ENCODE data around the gene CCDC121. TPM values are rescaled to one million over a fixed set of nuclear protein-coding genes. Genes with fewer than 3 reads are reported as not detected.

CCDC121 gene
- 1 to 10 TPM in 3 of 5 donors, under 1 TPM in 2; 0.49 to 1.4 (median 1.2) TPM for total RNA-seq
- total RNA-seq (2013) = 2.3 TPM
- 0.05 to 3.1 (median 0.74) reads per million in 29 experiments for total RNA-seq

DNA sequence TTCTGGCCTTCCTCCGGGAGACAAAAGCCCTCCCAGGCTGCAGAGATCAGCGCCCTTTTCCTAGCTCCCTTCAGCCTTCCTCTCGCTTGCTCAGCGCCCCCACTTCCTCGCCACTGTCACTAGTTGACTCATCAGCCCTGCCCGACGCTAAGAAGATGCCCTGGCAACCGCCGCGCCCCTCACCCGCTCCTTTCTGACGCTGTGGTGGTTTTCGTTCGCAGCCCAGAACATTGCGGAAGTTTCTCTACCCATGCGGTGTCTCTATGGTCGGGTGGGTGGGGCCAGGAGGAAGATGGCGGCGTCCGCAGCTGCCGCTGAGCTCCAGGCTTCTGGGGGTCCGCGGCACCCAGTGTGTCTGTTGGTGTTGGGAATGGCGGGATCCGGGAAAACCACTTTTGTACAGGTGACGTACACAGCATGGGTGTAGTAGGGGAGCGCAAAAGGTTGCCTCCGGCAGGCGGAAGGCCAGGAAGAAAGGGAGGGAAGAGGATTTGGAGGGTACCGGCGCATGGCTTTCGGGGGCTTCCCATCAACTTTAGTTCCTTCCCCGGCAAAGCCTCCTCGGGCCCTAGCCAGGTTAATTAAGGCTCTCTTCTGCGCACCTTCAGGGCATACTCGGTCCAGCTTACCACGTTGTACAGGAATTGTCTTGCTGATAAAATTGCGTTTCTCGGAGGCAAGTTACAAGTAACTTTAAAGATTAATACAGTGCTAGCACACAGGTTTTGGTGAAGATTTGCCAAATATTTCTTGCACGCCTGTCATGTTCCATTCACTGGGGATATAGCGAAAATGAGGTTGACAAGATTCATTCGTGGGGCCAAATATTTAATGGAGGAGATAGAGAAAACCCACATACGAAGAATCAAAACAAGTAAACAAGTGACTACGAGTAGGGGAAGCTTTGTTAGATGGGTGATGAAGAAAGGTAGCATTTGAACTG is at the start of gene CCDC121, which contains the start of gene GPN1:
TSS of gene CCDC121 (minus strand) at position 246 of the 943 bp plus-strand sequence. CDS start 1,213 bp downstream, outside the sequence.
TSS of gene GPN1 (plus strand) at position 284 of the 943 bp plus-strand sequence. CDS start at position 293, 9 bp downstream.
- peaks cover 7 to 40% (median 30%) of the 10 kb centered on the region in 3 donors for H3K4me1 Mint-ChIP-seq
- 1% methylated on average over 41 of the region's 44 CpGs for WGBS (ENCODE audit: insufficient coverage)
- DNase-seq = peak; percentile 82 to 97 (median 94)
- CTCF ChIA-PET = interaction anchor here in 1 of 2 donors (0.6 to 1.3 kb wide), 3 partner anchors 43 to 55 kb away, joined by 3 to 7 read pairs (median 4); no protein-coding TSS in a partner anchor
- POLR2A ChIA-PET = interaction anchor here (0.5 to 1.4 kb wide), 8 partner anchors 18 to 1679 kb away, joined by 3 to 5 read pairs (median 4); partner anchors contain the start of genes SLC4A1AP (in 1 of the 2) and SUPT7L (in 1 of the 2)
- peak; percentile 100 for ATAC-seq (replicated peaks in 1 of 4)
- H3K4me1 ChIP-seq (ENCODE audit: control insufficient read depth in 1 of 2, extremely low read depth in 1 of 2, insufficient read depth in 2 of 2, low read length in 2 of 2) = peaks cover 12 to 22% of the 10 kb centered on the region in 2 experiments
- H3K36me3 Mint-ChIP-seq = peaks cover 35% of the 10 kb centered on the region
- no peaks in the 10 kb centered on the region for H3K9me3 ChIP-seq
- no peaks in the 10 kb centered on the region for H3K27me3 Mint-ChIP-seq
- H3K27ac ChIP-seq (ENCODE audit: low read length) = peak within 1 kb of the TSS; percentile 80
- H3K9me3 Mint-ChIP-seq = no peaks in the 10 kb centered on the region
- peak within 1 kb of the TSS in 1 of 2 donors; percentile 28 for H3K27ac Mint-ChIP-seq
- H3K4me3 Mint-ChIP-seq = no peak within 1 kb of the TSS
- H3K36me3 ChIP-seq (ENCODE audit: control insufficient read depth in 2 of 2, extremely low read depth in 1 of 2, insufficient read depth in 1 of 2, low read length in 1 of 2) = peaks cover 5 to 38% of the 10 kb centered on the region in 2 donors
- peak within 1 kb of the TSS; percentile 91 to 98 for H3K4me3 ChIP-seq (ENCODE audit: control insufficient read depth in 1 of 2, extremely low read depth in 1 of 2, low read length in 1 of 2)
- H3K27me3 ChIP-seq (replicated peaks in 1 of 2; ENCODE audit: control insufficient read depth in 2 of 2, extremely low read depth in 1 of 2, insufficient read depth in 2 of 2, low read length in 1 of 2) = no peaks in the 10 kb centered on the region

DNA sequence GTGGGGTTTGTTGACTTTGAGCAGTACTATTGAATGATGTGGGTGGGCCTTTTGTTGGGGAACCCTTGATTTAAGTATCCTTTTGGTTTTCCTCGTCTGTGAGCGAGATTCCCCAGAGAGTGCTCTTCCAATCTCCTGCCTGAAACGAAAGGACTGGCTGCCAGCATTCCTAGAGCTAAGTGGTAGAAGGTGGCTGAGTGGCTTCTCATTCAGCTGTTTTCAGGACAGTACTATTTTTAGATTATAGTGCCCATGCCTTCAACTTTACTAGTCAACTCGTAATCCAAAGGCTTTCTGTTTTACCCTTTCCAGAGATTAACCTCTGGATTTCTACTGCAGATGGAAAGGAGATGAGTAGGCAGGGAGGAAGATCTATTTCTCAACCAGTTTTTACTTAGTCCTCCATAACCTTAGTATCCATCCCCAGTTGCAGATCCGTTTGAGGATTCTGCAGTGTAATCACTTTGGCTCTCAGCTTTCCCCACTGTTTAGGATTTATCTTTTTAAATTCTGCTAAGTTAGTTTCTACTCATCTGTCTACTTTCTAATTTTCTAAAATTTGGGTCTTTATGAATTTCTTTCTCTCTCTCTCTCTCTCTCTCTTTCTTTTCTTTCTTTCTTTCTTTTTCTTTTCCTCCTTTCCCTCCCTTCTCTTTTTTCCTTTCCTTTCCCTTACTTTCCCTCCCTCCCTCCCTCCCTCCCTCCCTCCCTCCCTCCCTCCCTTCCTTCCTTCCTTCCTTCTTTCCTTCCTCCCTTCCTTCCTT is 44.1 kb upstream of the CCDC121 start:
- Mint-ChIP-seq H3K4me1 (peaks cover 9 to 20% (median 10%) of the 10 kb centered on the region in 3 donors), H3K9me3 (no peaks in the 10 kb centered on the region), H3K4me3 (no peak overlapping the region), H3K27me3 (no peaks in the 10 kb centered on the region), H3K36me3 (peaks cover 53% of the 10 kb centered on the region), H3K27ac (no peak overlapping the region)
- Histone ChIP-seq H3K27me3 (replicated peaks in 1 of 2; ENCODE audit: control insufficient read depth in 2 of 2, extremely low read depth in 1 of 2, insufficient read depth in 2 of 2, low read length in 1 of 2) (no peaks in the 10 kb centered on the region), H3K27ac (ENCODE audit: low read length) (no peak overlapping the region), H3K4me3 (ENCODE audit: control insufficient read depth in 1 of 2, extremely low read depth in 1 of 2, low read length in 1 of 2) (no peak overlapping the region), H3K4me1 (ENCODE audit: control insufficient read depth in 1 of 2, extremely low read depth in 1 of 2, insufficient read depth in 2 of 2, low read length in 2 of 2) (no peaks in the 10 kb centered on the region), H3K36me3 (ENCODE audit: control insufficient read depth in 2 of 2, extremely low read depth in 1 of 2, insufficient read depth in 1 of 2, low read length in 1 of 2) (peaks cover 0 to 61% of the 10 kb centered on the region in 2 donors), H3K9me3 (no peaks in the 10 kb centered on the region)
- no peak for DNase-seq
- CTCF ChIA-PET = interaction anchor here in 1 of 2 donors (0.6 kb wide), 2 partner anchors 10 to 116 kb away, joined by 3 to 6 read pairs; no protein-coding TSS in a partner anchor
- ATAC-seq (replicated peaks in 1 of 4) = no peak
- WGBS (ENCODE audit: insufficient coverage) = no CpG with 5 or more reads among the region's 5 CpGs
- POLR2A ChIA-PET = interaction anchor here (0.6 to 0.7 kb wide), 2 partner anchors 15 to 20 kb away, joined by 3 to 6 read pairs; no protein-coding TSS in a partner anchor

DNA sequence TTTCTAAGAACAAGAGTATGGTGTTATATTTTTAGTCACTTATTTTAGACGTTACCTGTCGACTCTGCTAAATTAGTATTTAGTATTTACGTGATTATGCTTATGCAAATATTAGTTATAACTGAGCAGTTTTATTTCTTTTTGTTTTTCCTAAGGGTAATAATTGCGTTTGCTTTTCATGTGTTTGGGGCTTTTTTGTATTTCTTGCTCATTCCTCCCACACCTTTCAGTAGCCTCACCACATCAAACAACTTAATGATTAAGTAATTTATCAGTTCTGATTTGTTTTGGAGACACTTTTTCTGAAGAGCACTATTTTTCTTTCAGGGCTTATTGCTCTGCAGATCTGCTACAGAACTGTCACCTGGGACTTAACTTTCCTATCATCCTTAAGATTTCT is 42.4 kb upstream of the CCDC121 start:
- no peak overlapping the region for H3K27ac Mint-ChIP-seq
- no peak overlapping the region for H3K27ac ChIP-seq (ENCODE audit: low read length)
- peaks cover 11 to 20% (median 18%) of the 10 kb centered on the region in 3 donors for H3K4me1 Mint-ChIP-seq
- H3K9me3 Mint-ChIP-seq = no peaks in the 10 kb centered on the region
- peaks cover 54% of the 10 kb centered on the region for H3K36me3 Mint-ChIP-seq
- H3K36me3 ChIP-seq (ENCODE audit: control insufficient read depth in 2 of 2, extremely low read depth in 1 of 2, insufficient read depth in 1 of 2, low read length in 1 of 2) = peaks cover 0 to 60% of the 10 kb centered on the region in 2 donors
- no peak overlapping the region for H3K4me3 ChIP-seq (ENCODE audit: control insufficient read depth in 1 of 2, extremely low read depth in 1 of 2, low read length in 1 of 2)
- H3K27me3 Mint-ChIP-seq = no peaks in the 10 kb centered on the region
- H3K4me3 Mint-ChIP-seq = no peak overlapping the region
- H3K27me3 ChIP-seq (replicated peaks in 1 of 2; ENCODE audit: control insufficient read depth in 2 of 2, extremely low read depth in 1 of 2, insufficient read depth in 2 of 2, low read length in 1 of 2) = no peaks in the 10 kb centered on the region
- no peaks in the 10 kb centered on the region for H3K9me3 ChIP-seq
- no peaks in the 10 kb centered on the region for H3K4me1 ChIP-seq (ENCODE audit: control insufficient read depth in 1 of 2, extremely low read depth in 1 of 2, insufficient read depth in 2 of 2, low read length in 2 of 2)
- 95% methylated on average over 3 of the region's 4 CpGs for WGBS (ENCODE audit: insufficient coverage)
- no peak for DNase-seq
- ChIA-PET CTCF (interaction anchor here in 1 of 2 donors (1.4 kb wide), 1 partner anchor 12 kb away, joined by 4 read pairs; no protein-coding TSS in a partner anchor), POLR2A (interaction anchor here (0.7 kb wide), 2 partner anchors 16 to 43 kb away, joined by 4 to 5 read pairs; partner anchors contain the start of genes CCDC121 (in 1 of the 2) and GPN1 (in 1 of the 2))
- no peak for ATAC-seq (replicated peaks in 1 of 4)

DNA sequence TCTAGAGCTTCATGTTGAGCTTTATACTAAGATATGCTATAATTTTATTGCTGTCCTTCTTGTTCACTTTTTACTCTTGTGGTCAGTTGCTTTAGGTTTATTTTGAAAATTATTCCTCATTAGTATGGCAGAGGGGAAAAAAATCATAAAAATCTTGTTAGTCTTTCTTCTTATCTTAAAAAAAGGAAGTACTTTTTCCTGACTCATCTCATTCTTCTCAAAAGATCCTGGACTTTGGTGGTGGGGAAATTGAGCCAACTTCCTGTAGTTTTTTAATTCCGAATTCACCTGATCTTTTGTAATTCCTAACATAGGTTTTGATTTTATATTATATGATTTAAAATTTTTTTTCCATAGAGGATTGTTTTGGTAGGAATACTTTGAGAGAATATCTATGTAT is 38.6 kb upstream of the CCDC121 start:
- no peaks in the 10 kb centered on the region for H3K27me3 ChIP-seq (replicated peaks in 1 of 2; ENCODE audit: control insufficient read depth in 2 of 2, extremely low read depth in 1 of 2, insufficient read depth in 2 of 2, low read length in 1 of 2)
- H3K27me3 Mint-ChIP-seq = peaks cover 0 to 2% of the 10 kb centered on the region in 2 donors
- peaks cover 37 to 45% (median 40%) of the 10 kb centered on the region in 3 donors for H3K4me1 Mint-ChIP-seq
- H3K9me3 ChIP-seq = no peaks in the 10 kb centered on the region
- no peak for ATAC-seq (replicated peaks in 1 of 4)
- WGBS (ENCODE audit: insufficient coverage) = no CpG with 5 or more reads among the region's 1 CpG
- no peak overlapping the region for H3K4me3 Mint-ChIP-seq
- H3K36me3 Mint-ChIP-seq = peaks cover 37% of the 10 kb centered on the region
- H3K4me3 ChIP-seq (ENCODE audit: control insufficient read depth in 1 of 2, extremely low read depth in 1 of 2, low read length in 1 of 2) = no peak overlapping the region
- peaks cover 8 to 20% of the 10 kb centered on the region in 2 experiments for H3K4me1 ChIP-seq (ENCODE audit: control insufficient read depth in 1 of 2, extremely low read depth in 1 of 2, insufficient read depth in 2 of 2, low read length in 2 of 2)
- DNase-seq = no peak
- POLR2A ChIA-PET = interaction anchor here (0.6 to 2.0 kb wide), 3 partner anchors 9 to 28 kb away, joined by 3 to 4 read pairs (median 4); no protein-coding TSS in a partner anchor
- CTCF ChIA-PET = interaction anchor here in 1 of 2 donors (3.7 kb wide), 1 partner anchor 16 kb away, joined by 23 read pairs; no protein-coding TSS in a partner anchor
- H3K9me3 Mint-ChIP-seq = no peaks in the 10 kb centered on the region
- H3K27ac ChIP-seq (ENCODE audit: low read length) = no peak overlapping the region
- H3K36me3 ChIP-seq (ENCODE audit: control insufficient read depth in 2 of 2, extremely low read depth in 1 of 2, insufficient read depth in 1 of 2, low read length in 1 of 2) = peaks cover 0 to 36% of the 10 kb centered on the region in 2 donors
- no peak overlapping the region for H3K27ac Mint-ChIP-seq

DNA sequence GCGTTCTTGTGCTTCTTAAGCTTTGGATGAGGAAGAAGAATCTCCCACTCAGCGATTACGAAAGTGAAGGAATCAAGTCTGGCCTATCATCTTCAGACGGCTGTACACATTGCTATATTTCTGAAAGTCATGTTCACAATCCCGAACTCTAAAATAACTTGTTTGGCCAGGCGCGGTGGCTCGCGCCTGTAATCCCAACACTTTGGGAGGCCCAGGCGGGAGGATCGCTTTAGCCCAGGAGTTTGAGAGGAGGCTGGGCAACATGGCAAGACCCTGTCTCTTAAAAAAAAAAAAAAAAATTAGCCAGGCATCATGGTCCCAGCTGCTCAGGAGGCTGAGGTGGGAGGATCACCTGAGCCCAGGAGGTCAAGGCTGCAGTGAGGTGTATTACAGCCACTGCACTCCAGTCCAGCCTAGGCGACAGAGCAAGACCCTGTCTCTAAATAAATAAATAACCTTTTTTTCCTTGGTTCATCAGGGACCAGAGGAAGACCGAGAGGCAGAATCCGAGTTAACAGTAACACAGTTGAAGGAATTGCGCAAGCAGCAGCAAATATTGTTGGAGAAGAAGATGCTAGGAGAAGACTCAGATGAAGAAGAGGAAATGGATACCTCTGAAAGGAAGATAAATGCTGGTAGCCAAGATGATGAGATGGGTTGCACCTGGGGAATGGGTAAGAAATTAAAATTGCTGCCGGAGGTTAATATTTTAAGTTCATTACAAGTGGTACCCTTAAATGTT is 36.0 kb upstream of the CCDC121 start:
- Histone ChIP-seq H3K27me3 (replicated peaks in 1 of 2; ENCODE audit: control insufficient read depth in 2 of 2, extremely low read depth in 1 of 2, insufficient read depth in 2 of 2, low read length in 1 of 2) (no peaks in the 10 kb centered on the region), H3K9me3 (no peaks in the 10 kb centered on the region), H3K27ac (ENCODE audit: low read length) (no peak overlapping the region), H3K36me3 (ENCODE audit: control insufficient read depth in 2 of 2, extremely low read depth in 1 of 2, insufficient read depth in 1 of 2, low read length in 1 of 2) (peaks cover 5 to 43% of the 10 kb centered on the region in 2 donors), H3K4me1 (ENCODE audit: control insufficient read depth in 1 of 2, extremely low read depth in 1 of 2, insufficient read depth in 2 of 2, low read length in 2 of 2) (peaks cover 13 to 22% of the 10 kb centered on the region in 2 experiments), H3K4me3 (ENCODE audit: control insufficient read depth in 1 of 2, extremely low read depth in 1 of 2, low read length in 1 of 2) (peak overlapping the region; percentile 87 to 99)
- WGBS (ENCODE audit: insufficient coverage) = 97% methylated on average over 12 of the region's 16 CpGs
- DNase-seq (no peak), ATAC-seq (replicated peaks in 1 of 4) (no peak)
- H3K4me1 Mint-ChIP-seq = peaks cover 43 to 52% (median 48%) of the 10 kb centered on the region in 3 donors
- peak overlapping the region in 1 of 2 donors; percentile 100 for H3K27ac Mint-ChIP-seq
- H3K36me3 Mint-ChIP-seq = peaks cover 39% of the 10 kb centered on the region
- H3K27me3 Mint-ChIP-seq = peaks cover 0 to 2% of the 10 kb centered on the region in 2 donors
- peak overlapping the region; percentile 93 to 100 (median 98) for H3K4me3 Mint-ChIP-seq
- ChIA-PET POLR2A (no interaction called here), CTCF (interaction anchor here in 1 of 2 donors (0.7 to 2.0 kb wide), 3 partner anchors 18 to 1231 kb away, joined by 3 to 20 read pairs (median 5); no protein-coding TSS in a partner anchor)
- no peaks in the 10 kb centered on the region for H3K9me3 Mint-ChIP-seq

All from T-cell (primary cell).